Measurements from ENCODE around the gene SLC3A2.

The SLC3A2 gene

DNA sequence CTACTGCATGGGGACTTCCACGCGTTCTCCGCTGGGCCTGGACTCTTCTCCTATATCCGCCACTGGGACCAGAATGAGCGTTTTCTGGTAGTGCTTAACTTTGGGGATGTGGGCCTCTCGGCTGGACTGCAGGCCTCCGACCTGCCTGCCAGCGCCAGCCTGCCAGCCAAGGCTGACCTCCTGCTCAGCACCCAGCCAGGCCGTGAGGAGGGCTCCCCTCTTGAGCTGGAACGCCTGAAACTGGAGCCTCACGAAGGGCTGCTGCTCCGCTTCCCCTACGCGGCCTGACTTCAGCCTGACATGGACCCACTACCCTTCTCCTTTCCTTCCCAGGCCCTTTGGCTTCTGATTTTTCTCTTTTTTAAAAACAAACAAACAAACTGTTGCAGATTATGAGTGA lies 7.7 kb downstream of the SLC3A2 start:
- H3K9ac ChIP-seq (ENCODE audit: low read depth, low read length), result no peak overlapping the region

DNA sequence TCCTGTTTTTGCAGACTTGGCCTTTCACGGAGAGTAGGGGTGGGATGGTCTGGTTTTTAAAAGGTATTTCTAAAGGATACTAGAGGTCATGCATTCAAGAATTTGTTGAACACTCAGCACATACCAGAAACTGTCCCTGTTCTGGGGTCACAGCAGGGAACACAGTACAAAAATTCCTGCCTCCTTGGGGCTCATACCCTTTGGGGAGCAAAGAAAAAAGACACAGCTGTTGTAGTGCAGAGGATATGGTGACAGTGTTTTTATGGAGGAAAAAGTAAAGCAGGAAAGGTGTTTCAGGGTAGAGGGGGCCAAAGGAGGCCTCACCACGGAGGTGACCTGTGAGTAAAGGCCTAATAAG lies 8.4 kb downstream of the SLC3A2 start:
- H3K4me3 ChIP-seq (ENCODE audit: low read depth, low read length), result no peak overlapping the region
- H3K36me3 ChIP-seq (ENCODE audit: control insufficient read depth, insufficient read depth, low read length), result peaks cover 51% of the 10 kb centered on the region
- H3K4me1 ChIP-seq (ENCODE audit: control insufficient read depth, insufficient read depth, low read length), result no peaks in the 10 kb centered on the region
- no peaks in the 10 kb centered on the region for H3K9me3 ChIP-seq (ENCODE audit: control insufficient read depth, insufficient read depth, low read length)
- no peak overlapping the region for H3K9ac ChIP-seq (ENCODE audit: low read depth, low read length)
- no peaks in the 10 kb centered on the region for H3K27me3 ChIP-seq (ENCODE audit: control insufficient read depth, insufficient read depth, low read length)

More for the DNA sequence above, 7.7 kb downstream of the SLC3A2 start:
- Histone ChIP-seq H3K9me3 (ENCODE audit: control insufficient read depth, insufficient read depth, low read length) (no peaks in the 10 kb centered on the region), H3K36me3 (ENCODE audit: control insufficient read depth, insufficient read depth, low read length) (peaks cover 57% of the 10 kb centered on the region), H3K27me3 (ENCODE audit: control insufficient read depth, insufficient read depth, low read length) (no peaks in the 10 kb centered on the region), H3K4me1 (ENCODE audit: control insufficient read depth, insufficient read depth, low read length) (peaks cover 3% of the 10 kb centered on the region), H3K4me3 (ENCODE audit: low read depth, low read length) (no peak overlapping the region)

DNA sequence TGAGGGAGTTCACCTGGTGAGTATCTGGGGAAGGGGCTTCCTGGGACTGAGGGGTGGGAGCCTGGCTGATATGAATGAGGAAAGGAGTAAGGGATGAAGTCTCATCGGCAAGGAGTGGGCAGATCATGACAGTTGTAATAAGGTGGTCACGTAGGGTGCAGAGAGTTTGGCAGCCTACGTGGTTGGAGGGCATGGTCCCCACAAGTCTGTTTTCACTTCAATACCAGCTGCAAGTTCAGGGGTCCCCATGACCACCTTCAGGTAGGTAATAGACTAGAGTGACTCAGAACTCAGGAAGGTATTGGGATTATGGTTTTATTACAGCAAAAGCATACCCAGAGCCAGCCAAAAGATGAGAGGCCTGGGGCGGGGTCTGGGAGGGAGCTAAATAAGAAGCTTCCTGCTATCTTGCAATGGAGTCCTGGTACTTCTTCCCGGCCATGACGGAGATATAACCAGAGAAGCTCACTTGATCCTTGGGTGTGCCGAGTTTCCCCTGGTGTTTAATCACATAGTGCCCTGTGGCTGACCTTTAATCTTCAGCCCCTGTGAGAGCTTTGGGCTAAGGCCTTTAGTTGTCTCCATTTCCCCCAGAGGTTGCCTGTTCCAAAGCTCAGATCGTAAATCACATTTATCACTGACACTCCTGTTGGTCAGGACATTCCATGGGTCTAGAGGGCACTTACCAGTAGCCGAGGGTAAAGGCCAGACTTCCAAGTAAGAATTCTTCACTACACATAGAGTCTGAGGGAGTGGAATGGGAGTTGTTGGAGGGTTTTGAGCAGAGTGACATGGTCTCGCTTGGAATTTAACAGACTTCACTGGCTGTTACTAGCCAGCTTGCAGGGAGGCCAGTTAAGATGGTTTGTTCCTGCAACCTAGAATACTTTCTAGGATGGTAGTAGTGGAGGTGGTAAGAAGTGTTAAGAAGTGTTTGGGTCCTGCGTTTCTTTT lies 9.1 kb downstream of the SLC3A2 start:
- Histone ChIP-seq H3K36me3 (ENCODE audit: control insufficient read depth, insufficient read depth, low read length) (peaks cover 45% of the 10 kb centered on the region), H3K27me3 (ENCODE audit: control insufficient read depth, insufficient read depth, low read length) (no peaks in the 10 kb centered on the region), H3K4me3 (ENCODE audit: low read depth, low read length) (no peak overlapping the region), H3K9ac (ENCODE audit: low read depth, low read length) (peak overlapping the region; percentile 3), H3K9me3 (ENCODE audit: control insufficient read depth, insufficient read depth, low read length) (no peaks in the 10 kb centered on the region), H3K4me1 (ENCODE audit: control insufficient read depth, insufficient read depth, low read length) (no peaks in the 10 kb centered on the region)

DNA sequence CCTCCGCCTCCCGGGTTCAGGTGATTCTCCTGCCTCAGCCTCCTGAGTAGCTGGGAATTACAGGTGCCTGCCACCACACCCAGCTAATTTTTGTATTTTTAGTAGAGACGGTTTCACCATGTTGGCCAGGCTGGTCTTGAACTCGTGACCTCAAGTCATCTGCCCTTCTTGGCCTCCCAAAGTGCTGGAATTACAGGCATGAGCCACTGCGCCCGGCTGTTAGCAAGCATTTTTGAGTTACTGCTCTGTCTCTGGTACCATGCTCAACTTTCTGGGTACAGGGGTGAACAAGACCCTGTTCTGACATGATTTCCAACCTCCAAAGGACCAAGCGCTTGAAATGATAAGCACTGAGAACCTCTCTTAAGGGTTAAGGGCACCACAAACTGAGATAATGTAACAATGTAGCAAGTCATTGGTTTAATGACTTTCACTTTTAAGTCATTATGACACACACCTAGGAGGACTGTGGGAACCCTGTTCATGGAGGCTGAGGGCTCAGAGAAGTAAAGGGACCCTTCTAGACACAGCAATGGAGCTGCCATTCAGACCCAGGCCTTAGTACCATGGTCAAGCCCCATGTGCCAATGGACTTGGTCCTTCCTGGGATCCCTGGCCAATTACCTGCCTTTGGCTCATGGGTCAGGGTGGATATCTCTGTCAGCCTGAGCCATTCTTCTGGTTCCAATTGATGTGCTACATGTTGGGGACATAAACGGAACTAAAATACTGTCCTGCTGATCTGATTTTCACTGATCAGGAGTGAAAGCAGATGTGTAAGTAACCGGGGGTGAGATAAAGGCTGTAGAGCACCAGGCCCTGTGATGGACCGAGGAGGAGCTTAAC lies 11.6 kb downstream of the SLC3A2 start:
- no peaks in the 10 kb centered on the region for H3K27me3 ChIP-seq (ENCODE audit: control insufficient read depth, insufficient read depth, low read length)
- H3K4me3 ChIP-seq (ENCODE audit: low read depth, low read length), result no peak overlapping the region
- H3K9me3 ChIP-seq (ENCODE audit: control insufficient read depth, insufficient read depth, low read length), result no peaks in the 10 kb centered on the region
- peaks cover 3% of the 10 kb centered on the region for H3K4me1 ChIP-seq (ENCODE audit: control insufficient read depth, insufficient read depth, low read length)
- H3K36me3 ChIP-seq (ENCODE audit: control insufficient read depth, insufficient read depth, low read length), result peaks cover 20% of the 10 kb centered on the region
- no peak overlapping the region for H3K9ac ChIP-seq (ENCODE audit: low read depth, low read length)

DNA sequence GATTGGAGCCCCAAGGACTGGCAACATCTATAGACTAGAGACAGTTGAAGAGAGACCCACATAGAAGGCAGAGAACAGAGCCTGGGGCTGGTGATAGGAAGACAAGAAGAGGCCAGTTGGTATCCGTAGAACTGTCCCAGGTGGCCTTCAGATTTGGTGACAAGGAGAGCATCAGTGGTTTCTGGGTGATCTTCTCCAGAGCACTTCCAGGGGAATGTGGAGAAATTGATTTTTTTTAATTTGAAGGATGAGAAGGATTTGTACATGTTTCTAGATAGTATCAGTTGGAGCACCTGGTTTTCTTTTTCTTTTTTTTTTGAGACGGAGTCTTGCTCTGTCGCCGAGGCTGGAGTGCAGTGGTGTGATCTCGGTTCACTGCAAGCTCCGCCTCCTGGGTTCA lies 14.8 kb downstream of the SLC3A2 start:
- Histone ChIP-seq H3K36me3 (ENCODE audit: control insufficient read depth, insufficient read depth, low read length) (no peaks in the 10 kb centered on the region), H3K9me3 (ENCODE audit: control insufficient read depth, insufficient read depth, low read length) (no peaks in the 10 kb centered on the region), H3K27me3 (ENCODE audit: control insufficient read depth, insufficient read depth, low read length) (no peaks in the 10 kb centered on the region), H3K4me3 (ENCODE audit: low read depth, low read length) (no peak overlapping the region), H3K4me1 (ENCODE audit: control insufficient read depth, insufficient read depth, low read length) (peaks cover 6% of the 10 kb centered on the region), H3K9ac (ENCODE audit: low read depth, low read length) (no peak overlapping the region)

DNA sequence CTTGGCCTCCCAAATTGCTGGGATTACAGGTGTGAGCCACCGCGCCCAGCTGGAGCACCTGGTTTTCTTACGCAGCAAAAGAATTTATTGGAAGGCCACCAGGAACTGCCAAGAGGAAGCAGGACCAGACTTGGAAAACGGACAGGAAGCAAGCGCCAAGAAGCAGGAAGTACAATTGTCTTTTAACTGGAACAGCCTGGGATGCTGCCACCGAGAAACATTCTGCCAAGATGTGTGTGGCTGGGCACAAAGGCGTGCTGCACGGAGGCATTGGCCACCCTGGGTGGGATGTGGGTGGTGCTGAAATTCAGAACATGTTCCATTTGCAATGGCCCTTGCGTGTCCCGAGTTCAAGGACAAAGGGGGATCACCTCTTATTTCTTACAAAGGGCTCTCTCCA lies 15.4 kb downstream of the SLC3A2 start:
- Histone ChIP-seq H3K27me3 (ENCODE audit: control insufficient read depth, insufficient read depth, low read length) (no peaks in the 10 kb centered on the region), H3K9me3 (ENCODE audit: control insufficient read depth, insufficient read depth, low read length) (no peaks in the 10 kb centered on the region), H3K4me1 (ENCODE audit: control insufficient read depth, insufficient read depth, low read length) (peaks cover 6% of the 10 kb centered on the region), H3K4me3 (ENCODE audit: low read depth, low read length) (no peak overlapping the region), H3K9ac (ENCODE audit: low read depth, low read length) (no peak overlapping the region), H3K36me3 (ENCODE audit: control insufficient read depth, insufficient read depth, low read length) (no peaks in the 10 kb centered on the region)

DNA sequence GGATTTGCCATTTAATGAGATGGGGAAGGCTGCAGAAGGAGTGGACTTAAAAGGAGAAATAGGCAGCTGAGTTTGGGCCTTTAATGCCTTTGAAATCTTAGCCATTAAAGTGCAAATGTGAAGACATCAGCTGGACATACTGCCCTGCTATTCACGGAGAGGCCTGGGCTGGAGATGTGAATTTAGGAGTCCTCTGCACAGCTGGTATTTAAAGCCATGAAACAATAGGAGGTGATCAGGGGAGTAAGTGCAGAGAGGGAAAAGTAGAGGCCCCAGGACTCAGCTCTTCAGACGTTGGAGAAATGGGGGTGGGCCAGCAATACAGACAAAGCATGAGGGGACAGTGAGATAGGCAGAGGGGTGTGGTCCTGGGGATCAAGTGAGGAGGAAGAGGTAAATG lies 16.6 kb downstream of the SLC3A2 start:
- H3K36me3 ChIP-seq (ENCODE audit: control insufficient read depth, insufficient read depth, low read length), result no peaks in the 10 kb centered on the region
- H3K9me3 ChIP-seq (ENCODE audit: control insufficient read depth, insufficient read depth, low read length), result no peaks in the 10 kb centered on the region
- H3K9ac ChIP-seq (ENCODE audit: low read depth, low read length), result no peak overlapping the region
- H3K27me3 ChIP-seq (ENCODE audit: control insufficient read depth, insufficient read depth, low read length), result no peaks in the 10 kb centered on the region
- peaks cover 6% of the 10 kb centered on the region for H3K4me1 ChIP-seq (ENCODE audit: control insufficient read depth, insufficient read depth, low read length)
- H3K4me3 ChIP-seq (ENCODE audit: low read depth, low read length), result no peak overlapping the region

DNA sequence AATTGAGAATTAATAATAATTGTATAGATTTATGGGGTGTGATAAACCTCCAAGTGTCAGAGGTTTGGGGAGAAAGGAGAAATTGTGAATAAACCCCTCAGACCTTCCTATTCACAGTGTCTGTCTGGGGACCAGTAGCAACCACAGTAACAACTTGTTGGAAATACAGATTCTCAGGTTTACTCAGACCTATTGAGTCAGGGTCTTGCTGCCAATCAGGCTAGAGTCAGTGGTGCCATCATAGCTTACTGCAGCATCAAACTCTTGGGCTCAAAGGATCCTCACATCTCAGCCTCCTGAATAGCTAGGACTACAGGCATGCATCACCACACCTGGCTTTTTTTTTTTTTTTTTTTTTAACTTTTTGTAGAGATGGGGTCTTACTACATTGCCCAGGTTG lies 17.3 kb downstream of the SLC3A2 start:
- H3K9ac ChIP-seq (ENCODE audit: low read depth, low read length), result no peak overlapping the region
- no peak overlapping the region for H3K4me3 ChIP-seq (ENCODE audit: low read depth, low read length)
- peaks cover 6% of the 10 kb centered on the region for H3K4me1 ChIP-seq (ENCODE audit: control insufficient read depth, insufficient read depth, low read length)
- H3K27me3 ChIP-seq (ENCODE audit: control insufficient read depth, insufficient read depth, low read length), result no peaks in the 10 kb centered on the region
- no peaks in the 10 kb centered on the region for H3K36me3 ChIP-seq (ENCODE audit: control insufficient read depth, insufficient read depth, low read length)
- H3K9me3 ChIP-seq (ENCODE audit: control insufficient read depth, insufficient read depth, low read length), result no peaks in the 10 kb centered on the region

DNA sequence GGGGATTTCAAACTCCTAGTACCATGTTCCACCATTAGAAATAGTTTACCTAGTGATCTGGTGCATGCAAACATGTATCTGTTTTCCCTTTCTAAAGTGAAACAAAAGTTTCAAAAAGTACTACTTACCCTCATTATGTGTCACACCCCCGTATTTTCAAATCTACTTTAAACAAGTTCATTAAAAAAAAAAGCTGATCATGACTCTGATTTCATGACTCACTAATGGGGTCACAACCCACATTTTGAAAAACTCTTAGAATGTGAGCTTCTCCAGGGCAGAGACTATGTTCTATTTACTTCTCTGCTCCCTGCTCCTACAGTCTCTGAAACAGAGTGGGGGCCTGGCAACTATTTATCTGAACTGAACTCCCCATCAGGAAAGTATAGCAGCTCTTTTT lies 22.2 kb downstream of the SLC3A2 start:
- Histone ChIP-seq H3K9ac (ENCODE audit: low read depth, low read length) (no peak overlapping the region), H3K4me3 (ENCODE audit: low read depth, low read length) (no peak overlapping the region), H3K27me3 (ENCODE audit: control insufficient read depth, insufficient read depth, low read length) (peaks cover 11% of the 10 kb centered on the region)

DNA sequence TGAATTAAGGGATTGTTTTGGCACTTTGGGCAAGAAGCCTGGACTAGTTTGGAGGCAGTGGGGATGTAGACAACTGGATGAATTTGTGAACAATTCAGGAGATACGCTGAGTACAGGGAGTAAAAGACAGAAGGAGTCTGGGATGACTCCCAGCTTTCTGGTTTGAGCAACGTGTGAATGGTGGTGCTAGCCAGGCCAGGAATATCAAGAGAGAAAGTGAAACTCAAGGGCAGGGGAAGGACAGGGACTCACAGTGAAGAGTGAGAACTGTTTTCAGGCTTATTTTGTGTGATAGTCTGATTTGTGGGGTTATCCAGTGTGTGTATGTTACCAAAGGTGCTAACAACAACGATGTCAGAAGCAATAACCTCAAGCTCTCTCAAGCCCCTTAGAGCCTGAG lies 24.6 kb downstream of the SLC3A2 start:
- no peak overlapping the region for H3K4me3 ChIP-seq (ENCODE audit: low read depth, low read length)
- no peaks in the 10 kb centered on the region for H3K9me3 ChIP-seq (ENCODE audit: control insufficient read depth, insufficient read depth, low read length)
- H3K36me3 ChIP-seq (ENCODE audit: control insufficient read depth, insufficient read depth, low read length), result no peaks in the 10 kb centered on the region
- H3K9ac ChIP-seq (ENCODE audit: low read depth, low read length), result no peak overlapping the region
- H3K27me3 ChIP-seq (ENCODE audit: control insufficient read depth, insufficient read depth, low read length), result peaks cover 11% of the 10 kb centered on the region
- peaks cover 14% of the 10 kb centered on the region for H3K4me1 ChIP-seq (ENCODE audit: control insufficient read depth, insufficient read depth, low read length)

More for the DNA sequence above, 22.2 kb downstream of the SLC3A2 start:
- Histone ChIP-seq H3K36me3 (ENCODE audit: control insufficient read depth, insufficient read depth, low read length) (no peaks in the 10 kb centered on the region), H3K4me1 (ENCODE audit: control insufficient read depth, insufficient read depth, low read length) (peaks cover 4% of the 10 kb centered on the region), H3K9me3 (ENCODE audit: control insufficient read depth, insufficient read depth, low read length) (no peaks in the 10 kb centered on the region)

DNA sequence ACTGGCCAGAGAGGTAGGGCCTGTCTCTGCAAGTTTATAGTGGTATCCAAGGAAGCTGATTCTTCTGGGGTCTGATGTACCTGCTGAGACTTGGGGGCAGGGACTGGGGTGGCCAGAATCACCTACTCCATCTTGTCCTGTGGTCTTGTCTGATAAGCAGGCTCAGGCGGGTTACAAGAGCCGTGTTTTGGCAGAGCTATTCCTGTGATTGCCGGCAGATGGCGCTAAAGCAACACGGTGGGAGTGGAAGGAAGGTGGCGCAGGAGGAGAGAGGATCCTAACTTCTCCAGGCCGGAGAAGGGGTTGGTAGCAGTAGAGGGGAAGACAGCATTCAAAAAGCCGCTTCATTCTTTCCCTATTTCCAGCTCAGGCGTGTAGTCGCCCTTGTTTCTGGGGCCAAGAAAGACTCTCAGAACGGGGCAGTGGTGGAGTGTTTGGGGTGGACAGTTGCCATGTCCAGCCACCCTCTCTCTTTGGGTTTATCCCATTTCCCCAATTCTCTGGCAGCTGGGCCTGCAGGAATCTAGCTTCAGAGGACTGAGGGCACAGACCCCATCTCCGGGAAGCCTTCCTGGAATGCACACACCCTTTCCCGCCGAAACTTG lies 25.3 kb downstream of the SLC3A2 start:
- Histone ChIP-seq H3K9ac (ENCODE audit: low read depth, low read length) (no peak overlapping the region), H3K4me3 (ENCODE audit: low read depth, low read length) (no peak overlapping the region)

More for the DNA sequence above, 25.3 kb downstream of the SLC3A2 start:
- no peaks in the 10 kb centered on the region for H3K36me3 ChIP-seq (ENCODE audit: control insufficient read depth, insufficient read depth, low read length)
- H3K9me3 ChIP-seq (ENCODE audit: control insufficient read depth, insufficient read depth, low read length), result no peaks in the 10 kb centered on the region
- H3K4me1 ChIP-seq (ENCODE audit: control insufficient read depth, insufficient read depth, low read length), result peaks cover 14% of the 10 kb centered on the region
- peaks cover 11% of the 10 kb centered on the region for H3K27me3 ChIP-seq (ENCODE audit: control insufficient read depth, insufficient read depth, low read length)
